GM18517 (cell line): ENCODE data around the gene TMEM86A.
"Not testable (repeated sequence)": the region's sequence is repeated elsewhere in the genome, so short reads cannot be mapped to it uniquely, and the experiment has no call there.

Experiments
- ATAC-seq: cut with Tn5 transposase; IDR thresholded peaks from one replicate; pipeline ENCODE4 v1.9.1; 2021; ENCODE audit warnings: mild to moderate bottlenecking, moderate library complexity; ENCODE audit not compliant: unreplicated experiment

TMEM86A gene, protein sequence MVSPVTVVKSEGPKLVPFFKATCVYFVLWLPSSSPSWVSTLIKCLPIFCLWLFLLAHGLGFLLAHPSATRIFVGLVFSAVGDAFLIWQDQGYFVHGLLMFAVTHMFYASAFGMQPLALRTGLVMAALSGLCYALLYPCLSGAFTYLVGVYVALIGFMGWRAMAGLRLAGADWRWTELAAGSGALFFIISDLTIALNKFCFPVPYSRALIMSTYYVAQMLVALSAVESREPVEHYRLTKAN

GRCh38 chr11:18698341-18699268 lies at the start of gene TMEM86A:
TSS of gene TMEM86A (plus strand) at chr11:18698779. CDS start at chr11:18698887, 108 bp downstream.
- ATAC-seq: peak; percentile 87

DNA sequence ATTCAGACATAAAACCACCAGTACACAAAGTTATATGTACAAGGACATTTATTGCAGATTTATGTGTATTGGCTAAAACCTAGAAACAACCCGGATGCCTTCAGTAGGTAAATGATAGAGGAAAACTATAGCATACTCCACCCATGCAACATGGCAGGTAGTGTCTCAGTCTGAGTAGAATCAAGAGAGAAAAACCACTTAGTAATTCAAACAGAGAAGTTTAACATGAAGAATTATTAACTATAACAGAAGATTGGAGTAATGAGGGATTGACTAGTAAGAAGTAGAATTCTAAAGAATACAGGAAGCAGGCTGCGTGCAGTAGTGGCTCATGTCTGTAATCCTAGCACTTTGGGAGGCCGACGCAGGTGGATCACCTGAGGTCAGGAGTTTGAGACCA lies 48.2 kb upstream of the TMEM86A start:
- no peak for ATAC-seq

DNA sequence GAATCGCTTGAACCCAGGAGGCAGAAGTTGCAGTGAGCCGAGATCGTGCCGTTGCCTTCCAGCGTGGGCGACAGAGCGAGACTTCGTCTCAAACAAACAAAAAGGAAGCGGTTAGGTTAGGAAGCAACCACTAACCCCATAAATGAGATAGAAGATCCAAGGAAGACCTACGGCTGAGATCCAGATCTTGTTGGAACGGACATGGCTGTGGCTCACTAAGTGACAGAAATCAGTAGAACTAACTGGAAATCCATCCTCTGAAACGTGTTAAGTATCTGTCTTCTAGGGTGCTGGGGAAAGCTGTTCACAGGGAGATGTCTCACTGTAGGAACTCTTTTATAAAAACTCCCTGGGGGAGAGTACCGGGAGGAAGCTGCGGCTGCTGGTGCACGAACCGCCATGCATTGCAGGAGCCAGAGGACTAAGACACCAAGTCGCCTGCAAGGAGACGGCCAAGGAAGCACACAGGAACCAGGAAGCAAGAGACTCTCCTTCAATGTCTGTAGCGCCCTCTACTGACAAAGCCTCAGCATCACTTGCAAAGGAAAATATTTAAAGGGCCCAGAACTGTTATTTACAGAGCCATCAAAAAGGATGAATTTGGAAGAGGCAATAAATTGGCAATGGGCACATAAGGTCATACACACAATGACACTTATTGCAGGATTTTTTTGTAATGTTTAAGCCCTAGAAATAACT lies 47.6 kb upstream of the TMEM86A start:
- ATAC-seq: no peak

GRCh38 chr11:18657673-18658072 lies 40.9 kb upstream of the TMEM86A start:
- no peak for ATAC-seq

DNA sequence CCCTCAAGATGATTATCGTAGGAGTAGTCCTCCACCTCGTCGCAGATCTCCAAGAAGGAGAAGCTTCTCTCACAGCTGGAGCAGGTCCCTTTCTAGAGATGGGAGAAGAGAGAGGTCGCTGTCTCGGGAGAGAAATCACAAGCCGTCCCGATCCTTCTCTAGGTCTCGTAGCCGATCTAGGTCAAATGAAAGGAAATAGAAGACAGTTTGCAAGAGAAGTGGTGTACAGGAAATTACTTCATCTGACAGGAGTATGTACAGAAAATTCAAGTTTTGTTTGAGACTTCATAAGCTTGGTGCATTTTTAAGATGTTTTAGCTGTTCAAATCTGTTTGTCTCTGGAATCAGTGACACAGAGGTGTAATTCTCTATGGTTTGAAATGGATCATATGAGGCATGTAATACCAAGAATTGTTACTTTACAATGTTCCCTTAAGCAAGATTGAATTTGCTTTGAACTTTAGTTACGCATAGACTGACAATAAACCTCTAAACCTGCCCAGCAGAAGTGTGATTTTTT lies 33.2 kb upstream of the TMEM86A start:
- not testable (repeated sequence) for ATAC-seq

GRCh38 chr11:18668131-18668530 lies 30.4 kb upstream of the TMEM86A start:
- ATAC-seq: no peak

DNA sequence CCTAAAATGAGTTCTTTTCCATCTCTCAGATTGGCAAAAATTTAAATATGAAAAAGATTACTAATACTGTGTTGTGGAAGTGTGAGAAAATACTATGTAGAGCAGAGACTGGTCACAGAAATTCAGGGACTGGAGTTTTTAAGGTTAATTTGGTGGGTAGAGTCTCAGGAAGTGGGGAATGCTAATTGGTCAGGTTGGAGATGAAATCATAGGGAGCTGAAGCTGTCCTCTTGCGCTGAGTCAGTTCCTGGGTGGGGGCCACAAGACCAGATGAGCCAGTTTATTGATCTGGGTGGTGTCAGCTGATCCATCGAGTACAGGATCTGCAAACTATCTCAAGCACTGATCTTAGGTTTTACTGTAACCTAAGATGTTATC lies 29.4 kb upstream of the TMEM86A start:
- no peak for ATAC-seq

- ATAC-seq: no peak
Observed at GRCh38 chr11:18669711-18670110, 28.9 kb upstream of the TMEM86A start.

DNA sequence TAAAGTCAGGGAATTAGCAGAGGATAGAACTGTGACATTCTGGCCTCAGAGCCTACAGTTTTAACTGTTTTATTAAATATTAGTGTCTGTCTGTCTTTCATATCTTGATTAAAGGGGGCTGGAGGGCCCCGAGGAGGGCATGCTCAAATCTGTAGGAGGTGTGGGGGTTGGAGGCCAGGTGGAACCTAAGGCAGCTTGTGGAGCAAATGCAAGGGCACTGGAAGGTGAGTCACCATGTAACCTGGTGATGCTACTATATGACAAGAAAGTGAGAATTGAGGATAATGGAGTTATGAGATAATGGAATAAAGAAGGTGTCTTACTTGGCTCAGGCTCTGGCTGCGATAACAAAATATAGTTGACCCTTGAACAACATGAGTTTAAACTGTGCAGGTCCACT lies 27.3 kb upstream of the TMEM86A start:
- no peak for ATAC-seq

- ATAC-seq: not testable (repeated sequence)
Observed at GRCh38 chr11:18672209-18672608, 26.4 kb upstream of the TMEM86A start.

DNA sequence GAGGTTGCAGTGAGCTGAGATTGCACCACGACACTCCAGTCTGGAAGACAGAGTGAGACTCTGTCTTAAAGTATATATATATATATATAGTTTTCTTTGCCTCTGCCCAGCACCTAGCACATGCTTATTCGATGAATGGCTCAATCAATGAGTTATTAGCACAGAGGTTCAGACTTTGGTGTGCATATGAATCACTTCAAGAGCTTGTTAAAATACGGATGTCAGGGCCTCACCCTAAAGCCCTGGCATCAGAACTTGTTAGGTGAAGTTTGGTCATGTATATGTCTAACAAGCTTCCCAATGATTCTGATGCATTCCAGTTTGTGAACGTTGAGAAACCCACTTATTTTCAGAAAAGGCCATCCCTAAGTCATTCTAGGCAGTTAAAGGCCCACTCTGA lies 21.8 kb upstream of the TMEM86A start:
- ATAC-seq: no peak

DNA sequence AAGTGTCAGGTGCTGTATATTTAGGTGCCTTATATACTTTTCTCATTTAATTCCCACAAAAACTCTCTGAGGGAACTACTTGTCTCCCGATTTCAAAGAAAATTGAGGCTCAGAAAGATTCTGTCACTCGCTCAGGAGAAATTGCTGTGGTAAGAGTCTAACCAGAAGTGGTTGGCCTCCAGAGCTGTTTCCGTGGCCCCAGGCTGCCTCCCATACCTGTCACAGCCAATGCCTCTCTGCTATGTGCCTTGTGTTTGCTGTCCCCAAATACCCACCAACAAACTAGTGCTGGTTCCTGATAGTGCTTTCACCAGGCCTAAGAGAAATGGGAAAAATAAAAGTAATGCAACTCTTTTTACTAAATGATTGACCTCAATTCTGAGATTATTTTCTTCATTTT lies 21.0 kb upstream of the TMEM86A start:
- no peak for ATAC-seq

DNA sequence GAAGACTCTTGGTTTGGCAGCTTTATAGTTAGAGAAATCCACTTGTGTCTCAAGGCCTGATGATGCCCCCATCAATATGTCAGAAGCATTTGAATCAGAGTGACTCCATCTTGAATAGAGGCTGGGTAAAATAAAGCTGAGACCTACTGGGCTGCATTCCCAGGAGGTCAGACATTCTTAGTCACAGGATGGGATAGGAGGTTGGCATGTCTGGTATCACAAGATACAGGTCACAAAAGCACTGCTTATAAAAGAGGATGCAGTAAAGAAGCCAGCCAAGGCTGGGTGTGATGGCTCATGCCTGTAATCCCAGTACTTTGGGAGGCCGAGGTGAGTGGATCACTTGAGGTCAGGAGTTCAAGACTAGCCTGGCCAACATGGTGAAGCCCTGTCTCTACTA lies 16.6 kb upstream of the TMEM86A start:
- not testable (repeated sequence) for ATAC-seq

- ATAC-seq: no peak
Observed at GRCh38 chr11:18682466-18682865, 16.1 kb upstream of the TMEM86A start.

DNA sequence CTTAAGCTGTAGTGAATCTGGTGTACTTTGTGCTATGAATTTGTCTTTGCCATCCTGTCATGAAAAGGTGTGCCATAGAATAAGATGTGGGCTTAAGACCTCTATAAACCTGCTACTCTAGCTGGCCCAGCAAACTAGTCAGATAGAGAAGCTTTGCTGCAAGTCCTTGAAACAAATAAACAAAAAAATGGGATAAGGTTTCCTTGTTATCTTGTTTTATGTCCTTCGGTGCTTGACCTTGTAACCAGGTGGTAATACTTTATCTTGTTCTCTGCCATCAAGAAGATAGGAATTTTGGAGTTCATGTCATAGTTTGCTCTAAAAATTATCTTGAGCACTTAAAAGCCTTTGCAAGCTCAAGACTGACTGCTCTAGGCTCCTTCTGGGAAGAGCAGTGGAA lies 14.3 kb upstream of the TMEM86A start:
- ATAC-seq: no peak

DNA sequence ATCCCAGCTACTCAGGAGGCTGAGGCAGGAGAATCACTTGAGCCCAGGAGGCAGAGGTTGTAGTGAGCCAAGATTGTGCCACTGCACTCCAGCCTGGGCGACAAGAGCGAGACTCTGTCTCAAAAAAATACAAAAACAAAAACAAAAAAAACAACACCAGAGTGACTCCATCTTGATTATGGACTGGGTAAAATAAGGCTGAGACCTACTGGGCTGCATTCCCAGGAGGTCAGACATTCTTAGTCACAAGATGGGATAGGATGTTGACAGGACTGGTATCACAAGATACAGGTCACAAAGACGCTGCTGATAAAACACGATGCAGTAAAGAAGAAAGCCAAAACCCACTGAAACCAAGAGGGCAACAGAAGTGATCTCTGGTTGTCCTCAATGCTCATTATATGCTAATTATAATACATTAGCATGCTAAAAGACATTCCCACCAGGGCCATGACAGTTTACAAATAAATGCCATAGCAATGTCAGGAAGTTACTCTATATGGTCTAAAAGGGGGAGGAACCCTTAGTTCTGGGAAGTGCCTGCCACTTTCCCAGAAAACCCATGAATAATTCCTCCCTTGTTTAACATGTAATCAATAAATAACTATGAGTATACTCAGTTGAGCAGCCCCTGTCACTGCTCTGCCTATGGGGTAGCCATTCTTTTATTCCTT lies 7.0 kb upstream of the TMEM86A start:
- not testable (repeated sequence) for ATAC-seq

- ATAC-seq: no peak
Observed at GRCh38 chr11:18692941-18693760, 5.4 kb upstream of the TMEM86A start.

- ATAC-seq: no peak
Observed at GRCh38 chr11:18696638-18697225, 1.8 kb upstream of the TMEM86A start.

GRCh38 chr11:18697576-18697975 lies 1.0 kb upstream of the TMEM86A start:
- no peak for ATAC-seq

DNA sequence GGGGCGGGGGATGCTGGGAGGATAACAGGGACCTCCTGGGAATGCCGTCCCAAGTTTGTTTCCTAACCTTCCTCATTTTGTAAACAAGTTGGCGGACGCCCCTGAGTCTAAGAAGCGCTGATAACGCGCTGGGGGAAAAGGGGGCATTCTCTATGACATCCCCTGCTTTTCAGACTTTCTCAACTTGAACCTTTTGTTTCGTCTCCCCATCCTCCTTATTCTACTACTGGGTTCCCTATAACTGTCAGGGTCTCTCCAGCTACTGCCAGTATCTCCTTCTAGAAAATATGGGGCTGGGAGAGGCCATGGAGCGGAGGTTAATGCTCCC lies 654 bp downstream of the TMEM86A start:
- ATAC-seq: no peak
